ENCODE results near the gene ZSCAN30.

The ZSCAN30 gene

DNA sequence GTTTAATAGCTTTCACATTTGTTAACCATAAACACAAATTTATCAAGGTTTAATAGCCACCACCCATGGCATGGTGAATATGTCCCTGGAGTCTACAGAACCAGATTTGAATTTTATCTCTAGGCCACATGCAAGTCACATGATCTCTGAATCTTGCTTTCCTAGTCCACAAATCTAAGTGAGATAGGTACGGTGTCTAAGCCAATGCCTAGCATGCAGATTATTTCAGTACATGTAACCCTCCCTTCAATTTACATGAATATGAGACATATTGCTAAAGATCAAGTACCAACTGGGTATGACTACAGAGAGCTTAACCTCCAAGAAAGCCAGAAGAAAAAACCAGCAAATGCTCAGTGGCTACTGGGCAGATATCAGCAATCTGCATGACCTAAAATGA is 44.2 kb upstream of the ZSCAN30 start:
- TF ChIP-seq, protein P1, sequence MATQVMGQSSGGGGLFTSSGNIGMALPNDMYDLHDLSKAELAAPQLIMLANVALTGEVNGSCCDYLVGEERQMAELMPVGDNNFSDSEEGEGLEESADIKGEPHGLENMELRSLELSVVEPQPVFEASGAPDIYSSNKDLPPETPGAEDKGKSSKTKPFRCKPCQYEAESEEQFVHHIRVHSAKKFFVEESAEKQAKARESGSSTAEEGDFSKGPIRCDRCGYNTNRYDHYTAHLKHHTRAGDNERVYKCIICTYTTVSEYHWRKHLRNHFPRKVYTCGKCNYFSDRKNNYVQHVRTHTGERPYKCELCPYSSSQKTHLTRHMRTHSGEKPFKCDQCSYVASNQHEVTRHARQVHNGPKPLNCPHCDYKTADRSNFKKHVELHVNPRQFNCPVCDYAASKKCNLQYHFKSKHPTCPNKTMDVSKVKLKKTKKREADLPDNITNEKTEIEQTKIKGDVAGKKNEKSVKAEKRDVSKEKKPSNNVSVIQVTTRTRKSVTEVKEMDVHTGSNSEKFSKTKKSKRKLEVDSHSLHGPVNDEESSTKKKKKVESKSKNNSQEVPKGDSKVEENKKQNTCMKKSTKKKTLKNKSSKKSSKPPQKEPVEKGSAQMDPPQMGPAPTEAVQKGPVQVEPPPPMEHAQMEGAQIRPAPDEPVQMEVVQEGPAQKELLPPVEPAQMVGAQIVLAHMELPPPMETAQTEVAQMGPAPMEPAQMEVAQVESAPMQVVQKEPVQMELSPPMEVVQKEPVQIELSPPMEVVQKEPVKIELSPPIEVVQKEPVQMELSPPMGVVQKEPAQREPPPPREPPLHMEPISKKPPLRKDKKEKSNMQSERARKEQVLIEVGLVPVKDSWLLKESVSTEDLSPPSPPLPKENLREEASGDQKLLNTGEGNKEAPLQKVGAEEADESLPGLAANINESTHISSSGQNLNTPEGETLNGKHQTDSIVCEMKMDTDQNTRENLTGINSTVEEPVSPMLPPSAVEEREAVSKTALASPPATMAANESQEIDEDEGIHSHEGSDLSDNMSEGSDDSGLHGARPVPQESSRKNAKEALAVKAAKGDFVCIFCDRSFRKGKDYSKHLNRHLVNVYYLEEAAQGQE (IDR thresholded peaks at IDR 0.05; ENCODE audit: insufficient read depth in 1 of 2, low read depth in 2 of 2, low read length in 2 of 2) = no peak
- TF ChIP-seq POLR2AphosphoS5 (IDR thresholded peaks at IDR 0.05; ENCODE audit: low read depth, low read length) = peak; percentile 61

DNA sequence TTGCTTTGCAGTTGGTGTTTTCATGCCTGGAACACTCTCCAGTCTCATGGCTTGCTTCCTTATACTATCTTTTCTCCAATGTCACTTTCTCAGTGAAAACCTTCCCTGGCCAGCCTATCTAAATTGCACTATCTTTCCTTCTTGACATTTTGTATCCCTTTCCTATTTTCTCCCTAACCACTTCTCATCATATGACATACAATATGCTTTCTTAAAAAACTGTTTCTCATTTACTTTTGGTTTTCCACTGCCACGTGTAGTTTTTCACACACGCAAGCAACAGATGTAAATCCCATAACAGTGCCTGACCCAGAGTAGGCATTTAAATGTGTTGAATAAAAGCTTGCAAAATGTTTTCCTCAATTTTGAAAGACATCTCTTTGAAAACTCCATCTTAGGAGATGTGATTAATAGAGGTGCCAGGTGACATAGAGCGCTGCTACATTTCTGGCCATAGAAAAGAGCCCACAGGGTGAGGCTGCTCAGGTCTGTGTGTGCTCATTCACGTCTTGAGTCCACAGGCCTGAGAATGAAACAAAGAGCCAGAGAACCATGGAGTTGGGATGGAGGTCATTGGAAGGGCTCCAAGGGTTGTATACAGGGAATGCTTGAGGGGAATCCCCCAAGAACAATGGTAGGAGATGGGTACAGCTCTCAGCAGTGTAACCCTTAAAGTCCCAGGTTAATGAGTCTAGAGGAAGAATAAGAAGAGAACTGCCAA is 41.5 kb upstream of the ZSCAN30 start:
- TF ChIP-seq TAF1 (IDR thresholded peaks at IDR 0.05; ENCODE audit: borderline replicate concordance, insufficient read depth, low read length) = no peak
- TF ChIP-seq, protein P1 (IDR thresholded peaks at IDR 0.05; ENCODE audit: insufficient read depth in 1 of 2, low read depth in 2 of 2, low read length in 2 of 2) = no peak
- no peak for TF ChIP-seq FOXP2 (optimal IDR thresholded peaks at IDR 0.05; ENCODE audit: borderline replicate concordance, extremely low read depth, extremely low read length, insufficient read depth)
- TF ChIP-seq POLR2AphosphoS5 (IDR thresholded peaks at IDR 0.05; ENCODE audit: low read depth, low read length) = no peak
- TF ChIP-seq SIN3A (IDR thresholded peaks at IDR 0.05; ENCODE audit: borderline replicate concordance, insufficient read depth, low read length) = no peak

DNA sequence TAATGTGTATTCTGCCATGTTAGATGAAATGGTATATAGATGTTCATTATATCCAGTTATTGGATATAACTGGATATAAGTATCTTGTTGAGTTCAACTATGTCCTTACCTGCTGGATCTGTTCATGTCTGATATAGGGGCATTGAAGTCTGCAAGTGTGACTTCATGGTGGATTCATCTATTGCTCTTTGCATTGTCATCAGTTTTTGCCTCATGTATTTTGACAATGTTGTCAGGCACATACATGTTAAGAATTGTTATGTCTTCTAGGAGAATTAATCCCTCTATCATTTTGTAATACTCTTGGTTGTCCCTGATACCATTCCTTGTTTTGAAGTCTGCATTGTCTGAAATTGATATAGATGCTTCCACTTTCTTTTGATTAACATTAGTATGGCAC is 38.8 kb upstream of the ZSCAN30 start:
- no peak for TF ChIP-seq TAF1 (IDR thresholded peaks at IDR 0.05; ENCODE audit: borderline replicate concordance, insufficient read depth, low read length)
- TF ChIP-seq, protein P1 (IDR thresholded peaks at IDR 0.05; ENCODE audit: insufficient read depth in 1 of 2, low read depth in 2 of 2, low read length in 2 of 2) = no peak
- TF ChIP-seq SIN3A (IDR thresholded peaks at IDR 0.05; ENCODE audit: borderline replicate concordance, insufficient read depth, low read length) = no peak
- TF ChIP-seq FOXP2 (optimal IDR thresholded peaks at IDR 0.05; ENCODE audit: borderline replicate concordance, extremely low read depth, extremely low read length, insufficient read depth) = no peak
- no peak for TF ChIP-seq POLR2AphosphoS5 (IDR thresholded peaks at IDR 0.05; ENCODE audit: low read depth, low read length)

DNA sequence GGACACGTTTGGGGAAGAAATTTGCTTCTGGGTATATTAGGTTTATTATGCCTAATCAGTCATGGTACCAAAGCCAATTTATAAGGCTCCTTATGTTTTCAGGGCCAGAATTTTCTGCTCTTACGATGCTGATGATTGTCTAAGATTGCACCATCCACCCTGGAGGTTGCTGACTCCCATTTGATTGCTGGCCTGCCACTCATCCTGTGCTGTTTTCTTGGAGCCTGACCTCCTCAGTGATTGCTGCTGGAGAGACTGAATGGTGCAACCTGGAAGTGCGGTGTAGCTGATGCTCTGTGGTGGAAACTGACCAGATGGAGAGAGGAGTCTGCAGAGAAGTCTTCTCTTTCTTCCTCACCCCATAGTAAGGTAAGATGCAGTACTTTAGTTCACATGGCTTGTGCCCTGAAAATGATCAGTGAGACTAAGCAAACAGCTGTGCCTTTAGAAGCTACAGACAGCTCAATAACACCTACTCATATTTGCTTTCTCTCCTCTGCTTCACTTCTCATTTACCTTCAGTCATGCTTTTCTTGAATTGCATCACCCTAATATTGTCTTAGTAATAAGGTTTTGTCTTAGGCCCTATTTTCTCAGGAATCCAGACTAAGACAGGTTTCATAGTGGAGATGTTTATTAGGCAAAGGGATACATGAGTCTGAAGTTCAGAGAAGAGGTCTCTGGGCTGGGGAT is 36.8 kb upstream of the ZSCAN30 start:
- TF ChIP-seq POLR2AphosphoS5 (IDR thresholded peaks at IDR 0.05; ENCODE audit: low read depth, low read length) (no peak), FOXP2 (optimal IDR thresholded peaks at IDR 0.05; ENCODE audit: borderline replicate concordance, extremely low read depth, extremely low read length, insufficient read depth) (no peak), SIN3A (IDR thresholded peaks at IDR 0.05; ENCODE audit: borderline replicate concordance, insufficient read depth, low read length) (no peak), TAF1 (IDR thresholded peaks at IDR 0.05; ENCODE audit: borderline replicate concordance, insufficient read depth, low read length) (no peak)
- TF ChIP-seq, protein P1 (IDR thresholded peaks at IDR 0.05; ENCODE audit: insufficient read depth in 1 of 2, low read depth in 2 of 2, low read length in 2 of 2) = no peak

All from PFSK-1 (cell line).